ENCODE measurements around the gene LPCAT3.

DNA sequence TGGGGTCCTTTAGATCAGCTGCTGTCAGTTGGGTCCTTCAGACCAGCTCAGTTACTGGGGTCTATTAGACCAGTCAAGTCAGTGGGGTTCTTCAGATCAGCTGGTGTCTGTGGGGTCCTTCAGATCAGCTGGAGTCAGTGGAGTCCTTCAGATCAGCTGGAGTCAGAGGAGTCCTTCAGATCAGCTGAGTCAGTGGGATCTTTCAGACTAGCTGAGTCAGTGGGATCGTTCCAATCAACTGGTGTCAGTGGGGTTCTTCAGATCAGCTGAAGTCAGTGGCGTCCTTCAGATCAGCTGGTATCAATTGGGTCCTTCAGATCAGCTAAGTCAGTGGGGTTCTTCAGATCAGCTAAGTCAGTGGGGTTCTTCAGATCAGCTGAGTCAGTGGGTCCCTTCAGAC is 14.7 kb upstream of the LPCAT3 start:
- TF ChIP-seq, protein P1, sequence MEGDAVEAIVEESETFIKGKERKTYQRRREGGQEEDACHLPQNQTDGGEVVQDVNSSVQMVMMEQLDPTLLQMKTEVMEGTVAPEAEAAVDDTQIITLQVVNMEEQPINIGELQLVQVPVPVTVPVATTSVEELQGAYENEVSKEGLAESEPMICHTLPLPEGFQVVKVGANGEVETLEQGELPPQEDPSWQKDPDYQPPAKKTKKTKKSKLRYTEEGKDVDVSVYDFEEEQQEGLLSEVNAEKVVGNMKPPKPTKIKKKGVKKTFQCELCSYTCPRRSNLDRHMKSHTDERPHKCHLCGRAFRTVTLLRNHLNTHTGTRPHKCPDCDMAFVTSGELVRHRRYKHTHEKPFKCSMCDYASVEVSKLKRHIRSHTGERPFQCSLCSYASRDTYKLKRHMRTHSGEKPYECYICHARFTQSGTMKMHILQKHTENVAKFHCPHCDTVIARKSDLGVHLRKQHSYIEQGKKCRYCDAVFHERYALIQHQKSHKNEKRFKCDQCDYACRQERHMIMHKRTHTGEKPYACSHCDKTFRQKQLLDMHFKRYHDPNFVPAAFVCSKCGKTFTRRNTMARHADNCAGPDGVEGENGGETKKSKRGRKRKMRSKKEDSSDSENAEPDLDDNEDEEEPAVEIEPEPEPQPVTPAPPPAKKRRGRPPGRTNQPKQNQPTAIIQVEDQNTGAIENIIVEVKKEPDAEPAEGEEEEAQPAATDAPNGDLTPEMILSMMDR (IDR thresholded peaks at IDR 0.05; ENCODE audit: insufficient read depth, low read length) = no peak
- TF ChIP-seq GABPA (IDR thresholded peaks at IDR 0.05; ENCODE audit: low read depth) = no peak

Measured in HL-60 (cell line).